Cortex of kidney (tissue), 1 donor: Measurements from ENCODE around the gene DCLK2.

Experiments used
- DNase-seq: peaks from one replicate; lab custom pipeline; 2025; lab: John Stamatoyannopoulos, UW

DCLK2 gene

GRCh38 chr4:150264595-150265161 lies 186.4 kb downstream of the DCLK2 start:
- no peak for DNase-seq

GRCh38 chr4:150265806-150266205 lies 187.6 kb downstream of the DCLK2 start:
- DNase-seq: no peak

- no peak for DNase-seq
Observed at GRCh38 chr4:150268444-150268843, 190.2 kb downstream of the DCLK2 start.

- DNase-seq: no peak
Observed at GRCh38 chr4:150278206-150278605, 200.0 kb downstream of the DCLK2 start.

- DNase-seq: no peak
Observed at GRCh38 chr4:150280081-150280895, 202.0 kb downstream of the DCLK2 start.

- DNase-seq: no peak
Observed at GRCh38 chr4:150280975-150281374, 202.7 kb downstream of the DCLK2 start.

- no peak for DNase-seq
Observed at GRCh38 chr4:150283689-150284088, 205.4 kb downstream of the DCLK2 start.

GRCh38 chr4:150286656-150287055 lies 208.4 kb downstream of the DCLK2 start:
- no peak for DNase-seq

- DNase-seq: no peak
Observed at GRCh38 chr4:150289198-150289597, 211.0 kb downstream of the DCLK2 start.

GRCh38 chr4:150289881-150290280 lies 211.6 kb downstream of the DCLK2 start:
- no peak for DNase-seq

GRCh38 chr4:150297861-150298474 lies 219.7 kb downstream of the DCLK2 start:
- DNase-seq: no peak

GRCh38 chr4:150299816-150300215 lies 221.6 kb downstream of the DCLK2 start:
- DNase-seq: no peak

GRCh38 chr4:150302553-150302952 lies 224.3 kb downstream of the DCLK2 start:
- DNase-seq: no peak

- DNase-seq: no peak
Observed at GRCh38 chr4:150305995-150306394, 227.8 kb downstream of the DCLK2 start.

- DNase-seq: no peak
Observed at GRCh38 chr4:150306719-150307118, 228.5 kb downstream of the DCLK2 start.
